K562 (cell line): ENCODE measurements around the gene TMEM178A. TPM values are rescaled to one million over a fixed set of nuclear protein-coding genes. Genes with fewer than 3 reads are reported as not detected.

Experiments
- ATAC-seq: fragments of 200-7000 bp; cut with Tn5 transposase; 3 replicates; pipeline ENCODE4 v1.9.1; 2020; ENCODE audit warnings: moderate library complexity
- BruUV-seq: library from RNA; stranded (reverse); fragments of 400-500 nt; replicated peaks from 2 replicates; lab custom pipeline; 2021; lab: Mats Ljungman, UMichigan
- CTCF ChIA-PET: fragments of 300-600 bp; formaldehyde crosslinking; extraction: SDS; loops from one replicate; lab custom pipeline; 2021; ENCODE audit warnings: low intra/inter-chr PET ratio; lab: Yijun Ruan, JAX
- POLR2A ChIA-PET: fragments of 300-600, 350-650 bp; sonication (Branson Sonifier 250); formaldehyde crosslinking; extraction: SDS; loops from one replicate; lab custom pipeline; 2021; ENCODE audit warnings: antibody characterized with exemption, inconsistent platforms; lab: Yijun Ruan, JAX
- DNase-seq, 4 experiments: peaks; one replicate each; pipeline versions ENCODE4 v3.0.0 to v3.0.0-alpha.2; 2011 to 2018; ENCODE audit warnings: low spot score in 3 of 4, mixed read lengths in 3 of 4; ENCODE audit errors: extremely low read depth in 1 of 4
- FAIRE-seq: peaks from 2 replicates; lab custom pipeline; 2011; peaks lifted over from hg19 to GRCh38; lab: Jason Lieb, UNC
- H2AFZ ChIP-seq: 2 replicates; pipeline ENCODE4 v1.6.0; 2011; ENCODE audit warnings: low read depth, low read length, control low read depth, inconsistent platforms
- H3K27ac ChIP-seq: fragments of 200-600 bp; 3 replicates; pipeline ENCODE4 v1.8.0; 2011; ENCODE audit warnings: low read depth, mild to moderate bottlenecking, control low read depth, inconsistent platforms, low read length, moderate library complexity, mixed read lengths; ENCODE audit errors: extremely low read depth
- H3K27me3 ChIP-seq, 2 experiments: fragments of 300-600 bp in 1 of 2; 2 replicates in 1 of 2; 3 replicates in 1 of 2; pipeline versions ENCODE4 v1.6.0 to v1.8.0; 2011; ENCODE audit warnings: inconsistent platforms in 2 of 2, low read length in 2 of 2, mild to moderate bottlenecking in 1 of 2, mixed read lengths in 1 of 2, moderate library complexity in 1 of 2; ENCODE audit not compliant: control insufficient read depth in 2 of 2, insufficient read depth in 2 of 2
- H3K36me3 ChIP-seq: fragments of 300-600 bp; 3 replicates; pipeline ENCODE4 v1.8.0; 2011; ENCODE audit warnings: mild to moderate bottlenecking, low read length, inconsistent platforms; ENCODE audit not compliant: control insufficient read depth, insufficient read depth
- H3K4me1 ChIP-seq, 2 experiments: fragments of 200-600 bp in 1 of 2; replicated peaks in 1 of 2; 2 replicates in 1 of 2; 3 replicates in 1 of 2; pipeline versions ENCODE4 v1.5.1 to v1.8.0; 2011; ENCODE audit warnings: inconsistent platforms in 2 of 2, low read length in 2 of 2, mild to moderate bottlenecking in 1 of 2, mixed read lengths in 1 of 2, moderate library complexity in 1 of 2; ENCODE audit not compliant: control insufficient read depth in 2 of 2, insufficient read depth in 2 of 2
- H3K4me2 ChIP-seq: 2 replicates; pipeline ENCODE4 v1.6.1; 2011; ENCODE audit warnings: low read length, control low read depth, inconsistent platforms, mixed read lengths; ENCODE audit not compliant: insufficient read depth
- H3K4me3 ChIP-seq: fragments of 200-600 bp; sonication (generic), shearing (Covaris generic); 2 replicates; pipeline ENCODE4 v1.5.1; 2016; ENCODE audit warnings: control low read depth, inconsistent platforms
- H3K79me2 ChIP-seq: fragments of 200-600 bp; 3 replicates; pipeline ENCODE4 v1.8.0; 2011; ENCODE audit warnings: low read length, inconsistent platforms; ENCODE audit not compliant: control insufficient read depth, insufficient read depth
- H3K9ac ChIP-seq, 2 experiments: 2 replicates each; pipeline versions ENCODE4 v1.6.0 to v1.6.1; 2011; ENCODE audit warnings: low read depth in 2 of 2, low read length in 2 of 2, control low read depth in 1 of 2, inconsistent platforms in 1 of 2, mild to moderate bottlenecking in 1 of 2, mixed read lengths in 1 of 2; ENCODE audit not compliant: insufficient read depth in 1 of 2
- H3K9me1 ChIP-seq: one replicate; pipeline ENCODE4 v1.6.0; 2011; ENCODE audit warnings: inconsistent platforms, mild to moderate bottlenecking, low read length, moderate library complexity; ENCODE audit not compliant: control insufficient read depth, insufficient read depth
- H3K9me3 ChIP-seq: replicated peaks from 2 replicates; pipeline ENCODE4 v1.5.1; 2011; ENCODE audit warnings: low read depth, low read length, inconsistent platforms; ENCODE audit not compliant: control insufficient read depth, insufficient read depth
- H4K20me1 ChIP-seq: replicated peaks from 2 replicates; pipeline ENCODE4 v1.6.1; 2011; ENCODE audit warnings: low read length, inconsistent platforms, mixed read lengths; ENCODE audit not compliant: control insufficient read depth, insufficient read depth
- BRCA1 ChIP-seq, 2 experiments: fragments of 450-650 bp in 1 of 2; sonication (generic) in 1 of 2; formaldehyde crosslinking in 1 of 2; IDR thresholded peaks; 2 replicates each; pipeline versions ENCODE4 v1.5.0 to v1.6.1; 2017 to 2020; ENCODE audit warnings: mild to moderate bottlenecking in 1 of 2, missing genetic modification reagents in 1 of 2
- CHD1 ChIP-seq: fragments of 200-600 bp; sonication (generic); IDR thresholded peaks from one replicate; pipeline ENCODE4 v1.6.1; 2012; ENCODE audit warnings: mild to moderate bottlenecking, moderate library complexity, low read length, inconsistent platforms
- CSDE1 ChIP-seq, 2 experiments: fragments of 450-650 bp; IDR thresholded peaks; 2 replicates each; pipeline ENCODE4 v1.6.1; 2016; ENCODE audit warnings: mild to moderate bottlenecking in 1 of 2
- IRF2 ChIP-seq: sonication (generic); formaldehyde crosslinking; IDR thresholded peaks from 2 replicates; pipeline ENCODE4 v1.8.1; 2022; ENCODE audit warnings: mild to moderate bottlenecking, missing genetic modification reagents
- RAD51 ChIP-seq: fragments of 450-650 bp; IDR thresholded peaks from 2 replicates; pipeline ENCODE4 v1.7.1; 2016; ENCODE audit warnings: low read depth, mild to moderate bottlenecking, borderline replicate concordance
- SMAD1 ChIP-seq: fragments of 150-350 bp; IDR thresholded peaks from 2 replicates; pipeline ENCODE4 v1.6.1; 2014; ENCODE audit warnings: low read length, low read depth; ENCODE audit not compliant: partially characterized antibody
- SMAD4 ChIP-seq: fragments of 250-450 bp; sonication (Bioruptor Pico); conservative IDR thresholded peaks from 2 replicates; pipeline ENCODE4 v1.8.0; 2021; ENCODE audit warnings: inconsistent platforms, mild to moderate bottlenecking, moderate library complexity
- TBP ChIP-seq: optimal IDR thresholded peaks from 2 replicates; pipeline ENCODE3; 2011; ENCODE audit warnings: low read depth, low read length, improper control_type of control experiment
- XRCC3 ChIP-seq: fragments of 450-650 bp; IDR thresholded peaks from 2 replicates; pipeline ENCODE4 v1.6.1; 2017; ENCODE audit warnings: mild to moderate bottlenecking, moderate library complexity
- WGBS: fragments of 100-300 bp; shearing (Covaris generic); methylation state at CpG from one replicate; pipeline ENCODE4 v1.1.6; 2016; ENCODE audit warnings: low coverage, mixed read lengths; ENCODE audit not compliant: insufficient coverage; ENCODE audit errors: missing lambda C conversion rate; 5-methylcytosine and 5-hydroxymethylcytosine counted together
- in situ Hi-C: fragments of 300-500 bp; cut with MboI; formaldehyde crosslinking; loops from 4 replicates; pipeline ENCODE4 v1.15.0; 2018; ENCODE audit warnings: inconsistent platforms, mixed read lengths
- intact Hi-C: fragments of 100-400 bp; cut with micrococcal nuclease; formaldehyde crosslinking; loops from 2 replicates; pipeline ENCODE4 v1.14.2; 2022
- polyA plus RNA-seq, 8 experiments: library from polyadenylated mRNA; depleted of rRNA in 4 of 8; stranded (reverse) in 5 of 8; unstranded in 3 of 8; fragments of >200 nt; fragmentation: Nextera tagmentation in 2 of 8; fragmentation: Illumina TruSeq in 1 of 8; extraction: Ambion mirVana in 2 of 8; extraction: Trizol in 1 of 8; gene quantifications; 2 replicates each; pipeline versions ENCODE4 v1.2.1 to v1.2.3, GENCODE V29; 2011 to 2014; ENCODE audit warnings: inconsistent platforms in 1 of 8, missing spikeins in 1 of 8
- total RNA-seq, 7 experiments: library from RNA; depleted of rRNA in 6 of 7; stranded (reverse); fragments of >200 nt in 6 of 7; fragmentation: Illumina TruSeq in 2 of 7; extraction: Trizol in 2 of 7; gene quantifications; 2 replicates each; pipeline versions ENCODE4 v1.2.1 to v1.2.3, GENCODE V29; 2011 to 2021; ENCODE audit warnings: low replicate concordance in 1 of 7

Gene TMEM178A
- total and polyA plus RNA-seq, 9 of the 15 experiments (the other 6 are each of a cell fraction or from before 2014, with no cell fraction given): 0.04 to 0.17 TPM; not detected in 7

DNA sequence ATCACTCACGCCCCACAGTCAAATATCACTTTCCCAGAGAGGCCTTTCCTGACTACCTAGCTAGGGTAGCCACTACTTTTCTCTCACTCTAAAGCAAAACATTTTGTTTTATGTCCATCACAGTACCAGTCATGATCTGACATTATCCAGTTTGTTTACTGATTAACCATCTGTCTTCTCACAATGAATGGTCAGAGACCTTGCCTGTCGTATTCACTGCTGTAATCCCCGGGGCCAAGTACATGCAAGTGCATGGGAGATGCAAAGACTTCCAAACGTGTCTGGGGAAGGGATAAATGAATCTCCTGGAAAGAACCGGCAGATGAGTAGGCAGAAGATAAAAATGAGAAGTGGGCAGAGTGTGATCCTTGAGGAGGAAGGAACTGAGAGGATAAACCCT, 73.7 kb downstream of the TMEM178A start:
- POLR2A ChIA-PET: interaction anchor here (1.4 kb wide), 1 partner anchor 988 kb away, joined by 3 read pairs; the partner anchor contains the start of gene SRSF7
- no peaks in the 10 kb centered on the region for H3K9me3 ChIP-seq
- H3K36me3 ChIP-seq: peaks cover 95% of the 10 kb centered on the region
- H3K4me1 ChIP-seq: no peaks in the 10 kb centered on the region
- H3K27me3 ChIP-seq: no peaks in the 10 kb centered on the region
- no peak overlapping the region for H3K9ac ChIP-seq
- BruUV-seq: no TSS peak
- intact Hi-C loops (no loop called here), in situ Hi-C loops (no loop called here)
- no peak overlapping the region for H3K27ac ChIP-seq
- ATAC-seq (no peak), DNase-seq (no peak), FAIRE-seq (no peak)
- TF ChIP-seq BRCA1 (IDR thresholded peaks at IDR 0.05) (no peak), BRCA1 (CRISPR knock-in tag; IDR thresholded peaks at IDR 0.05) (no peak), CSDE1 (IDR thresholded peaks at IDR 0.05) (no peak), SMAD1 (no peak), CHD1 (no peak), SMAD4 (CRISPR knock-in tag) (no peak), TBP (no peak), XRCC3 (no peak), RAD51 (no peak), IRF2 (no peak)
- CTCF ChIA-PET: no interaction called here
- peaks cover 16% of the 10 kb centered on the region; the same call in 2 of the 3 replicates for H3K79me2 ChIP-seq
- H3K4me2 ChIP-seq: no peak overlapping the region
- H4K20me1 ChIP-seq: peaks cover 4% of the 10 kb centered on the region; the same call in 1 of the 2 replicates
- H3K4me3 ChIP-seq: no peak overlapping the region
- WGBS: 79% methylated on average over 5 of the region's 5 CpGs
- no peak overlapping the region for H2AFZ ChIP-seq
- H3K9me1 ChIP-seq: no peaks in the 10 kb centered on the region
